Measurements from ENCODE around the gene CAMK1D. TPM values are rescaled to one million over a fixed set of nuclear protein-coding genes. Genes with fewer than 3 reads are reported as not detected.
"Not testable (repeated sequence)": the region's sequence is repeated elsewhere in the genome, so short reads cannot be mapped to it uniquely, and the experiment has no call there.

Gene CAMK1D
- total RNA-seq, 1 donor from 2014 or later: 1.8 TPM

- no peak for DNase-seq (ENCODE audit: low read depth)
- no peak for FAIRE-seq
- TF ChIP-seq, protein P1, sequence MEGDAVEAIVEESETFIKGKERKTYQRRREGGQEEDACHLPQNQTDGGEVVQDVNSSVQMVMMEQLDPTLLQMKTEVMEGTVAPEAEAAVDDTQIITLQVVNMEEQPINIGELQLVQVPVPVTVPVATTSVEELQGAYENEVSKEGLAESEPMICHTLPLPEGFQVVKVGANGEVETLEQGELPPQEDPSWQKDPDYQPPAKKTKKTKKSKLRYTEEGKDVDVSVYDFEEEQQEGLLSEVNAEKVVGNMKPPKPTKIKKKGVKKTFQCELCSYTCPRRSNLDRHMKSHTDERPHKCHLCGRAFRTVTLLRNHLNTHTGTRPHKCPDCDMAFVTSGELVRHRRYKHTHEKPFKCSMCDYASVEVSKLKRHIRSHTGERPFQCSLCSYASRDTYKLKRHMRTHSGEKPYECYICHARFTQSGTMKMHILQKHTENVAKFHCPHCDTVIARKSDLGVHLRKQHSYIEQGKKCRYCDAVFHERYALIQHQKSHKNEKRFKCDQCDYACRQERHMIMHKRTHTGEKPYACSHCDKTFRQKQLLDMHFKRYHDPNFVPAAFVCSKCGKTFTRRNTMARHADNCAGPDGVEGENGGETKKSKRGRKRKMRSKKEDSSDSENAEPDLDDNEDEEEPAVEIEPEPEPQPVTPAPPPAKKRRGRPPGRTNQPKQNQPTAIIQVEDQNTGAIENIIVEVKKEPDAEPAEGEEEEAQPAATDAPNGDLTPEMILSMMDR (IDR thresholded peaks at IDR 0.05; ENCODE audit: insufficient read depth, low read length, severe bottlenecking): no peak
- Histone ChIP-seq H3K4me3 (ENCODE audit: low read depth, low read length) (no peak overlapping the region), H3K27me3 (ENCODE audit: control insufficient read depth, insufficient read depth, low read length) (no peaks in the 10 kb centered on the region), H3K36me3 (ENCODE audit: control insufficient read depth, insufficient read depth, low read length) (no peaks in the 10 kb centered on the region)
Observed at GRCh38 chr10:12543589-12543988, 194.2 kb downstream of the CAMK1D start.

DNA sequence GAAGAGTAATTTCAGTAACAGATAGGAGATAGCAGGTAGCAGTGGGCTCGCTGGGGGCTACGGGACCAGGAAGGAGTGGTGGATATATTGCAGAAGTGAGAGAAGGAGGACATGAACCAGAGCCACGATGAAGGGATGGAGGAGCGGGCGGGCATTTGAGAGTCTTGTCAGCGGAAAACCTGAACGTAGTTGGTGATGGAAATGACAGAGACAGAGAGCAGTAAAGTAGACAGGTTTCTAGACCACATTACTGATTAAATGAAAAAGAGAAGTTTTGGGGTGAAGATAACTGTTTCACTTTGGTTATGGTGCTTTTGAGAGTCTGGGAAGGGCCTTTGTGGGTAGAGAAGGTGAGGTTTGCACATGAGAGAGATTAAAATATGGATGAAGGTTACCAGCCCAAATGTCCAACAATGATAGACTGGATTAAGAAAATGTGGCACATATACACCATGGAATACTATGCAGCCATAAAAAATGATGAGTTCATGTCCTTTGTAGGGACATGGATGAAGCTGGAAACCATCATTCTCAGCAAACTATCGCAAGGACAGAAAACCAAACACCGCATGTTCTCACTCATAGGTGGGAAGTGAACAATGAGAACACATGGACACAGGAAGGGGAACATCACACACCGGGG is 196.9 kb downstream of the CAMK1D start:
- H3K36me3 ChIP-seq (ENCODE audit: control insufficient read depth, insufficient read depth, low read length); FAIRE-seq; DNase-seq (ENCODE audit: low read depth); H3K27me3 ChIP-seq (ENCODE audit: control insufficient read depth, insufficient read depth, low read length); H3K4me3 ChIP-seq (ENCODE audit: low read depth, low read length): not testable (repeated sequence)

DNA sequence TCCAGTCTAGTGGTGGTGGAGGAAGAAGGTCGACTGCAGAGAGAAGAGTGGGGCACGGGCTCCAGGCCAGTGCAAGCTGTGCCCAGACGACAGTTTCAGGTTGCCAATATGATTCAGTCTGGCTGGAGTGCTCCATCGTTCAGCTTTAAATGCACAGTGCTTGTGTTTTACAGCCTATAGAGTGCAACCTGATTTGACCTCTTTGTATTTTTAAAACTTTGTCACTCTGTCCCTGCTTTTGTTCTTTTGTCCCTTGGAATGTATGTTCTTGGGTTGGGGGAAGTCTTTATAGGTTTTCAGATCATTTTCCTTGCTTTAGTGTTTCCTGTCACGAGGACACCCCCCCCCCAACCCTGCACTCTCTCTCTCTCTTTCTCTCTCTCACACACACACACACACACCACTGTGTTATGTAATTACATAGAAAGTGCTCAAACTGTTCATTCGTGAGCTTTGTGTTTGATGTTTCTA is 198.0 kb downstream of the CAMK1D start:
- H3K27me3 ChIP-seq (ENCODE audit: control insufficient read depth, insufficient read depth, low read length): no peaks in the 10 kb centered on the region
- DNase-seq (ENCODE audit: low read depth) (no peak), FAIRE-seq (no peak)
- TF ChIP-seq, protein P1 (IDR thresholded peaks at IDR 0.05; ENCODE audit: insufficient read depth, low read length, severe bottlenecking): no peak
- H3K36me3 ChIP-seq (ENCODE audit: control insufficient read depth, insufficient read depth, low read length): no peaks in the 10 kb centered on the region
- no peak overlapping the region for H3K4me3 ChIP-seq (ENCODE audit: low read depth, low read length)

DNA sequence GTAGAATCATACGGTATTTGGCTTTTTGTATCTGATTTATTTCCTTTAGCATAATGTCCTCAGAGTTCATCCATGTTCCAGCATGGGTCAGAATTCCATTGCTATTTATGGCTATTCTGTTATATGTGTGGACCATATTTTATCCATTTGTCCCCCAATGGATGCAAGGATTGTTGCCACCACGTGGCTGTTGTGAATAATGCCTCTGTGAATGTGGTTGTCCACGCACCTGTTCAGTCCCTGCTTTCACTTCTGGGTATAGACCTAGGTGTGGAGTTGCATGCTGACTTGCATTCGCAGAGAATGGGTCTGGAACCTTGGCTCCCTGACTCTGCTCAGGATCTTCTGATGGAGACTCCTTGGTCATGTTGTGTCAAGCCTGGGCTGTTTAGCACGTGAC is 199.9 kb downstream of the CAMK1D start:
- H3K4me3 ChIP-seq (ENCODE audit: low read depth, low read length): no peak overlapping the region
- TF ChIP-seq, protein P1 (IDR thresholded peaks at IDR 0.05; ENCODE audit: insufficient read depth, low read length, severe bottlenecking): no peak
- FAIRE-seq (no peak), DNase-seq (ENCODE audit: low read depth) (no peak)
- no peaks in the 10 kb centered on the region for H3K36me3 ChIP-seq (ENCODE audit: control insufficient read depth, insufficient read depth, low read length)
- no peaks in the 10 kb centered on the region for H3K27me3 ChIP-seq (ENCODE audit: control insufficient read depth, insufficient read depth, low read length)

DNA sequence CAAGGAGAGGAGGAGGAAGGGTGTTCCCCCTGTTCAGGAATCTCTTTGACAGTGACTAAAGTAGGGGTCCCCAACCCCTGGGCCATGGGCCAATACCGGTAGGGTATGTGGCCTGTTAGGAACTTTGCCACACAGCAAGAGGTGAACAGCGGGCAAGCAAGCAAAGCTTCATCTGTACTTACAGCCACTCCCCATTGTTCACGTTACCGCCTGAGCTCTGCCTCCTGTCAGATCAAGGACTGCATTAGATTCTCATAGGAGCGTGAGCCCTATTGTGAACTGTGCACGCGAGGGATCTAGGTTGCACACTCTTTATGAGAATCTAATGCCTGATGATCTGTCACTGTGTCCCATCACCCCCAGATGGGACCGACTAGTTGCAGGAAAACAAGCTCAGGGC is 201.6 kb downstream of the CAMK1D start:
- Histone ChIP-seq H3K4me3 (ENCODE audit: low read depth, low read length) (no peak overlapping the region), H3K27me3 (ENCODE audit: control insufficient read depth, insufficient read depth, low read length) (no peaks in the 10 kb centered on the region), H3K36me3 (ENCODE audit: control insufficient read depth, insufficient read depth, low read length) (no peaks in the 10 kb centered on the region)
- no peak for FAIRE-seq
- DNase-seq (ENCODE audit: low read depth): no peak
- TF ChIP-seq, protein P1 (IDR thresholded peaks at IDR 0.05; ENCODE audit: insufficient read depth, low read length, severe bottlenecking): no peak

GRCh38 chr10:12556039-12556438 is 206.7 kb downstream of the CAMK1D start:
- H3K4me3 ChIP-seq (ENCODE audit: low read depth, low read length): no peak overlapping the region
- FAIRE-seq (no peak), DNase-seq (ENCODE audit: low read depth) (no peak)
- TF ChIP-seq, protein P1 (IDR thresholded peaks at IDR 0.05; ENCODE audit: insufficient read depth, low read length, severe bottlenecking): no peak
- H3K36me3 ChIP-seq (ENCODE audit: control insufficient read depth, insufficient read depth, low read length): no peaks in the 10 kb centered on the region
- H3K27me3 ChIP-seq (ENCODE audit: control insufficient read depth, insufficient read depth, low read length): peaks cover 2% of the 10 kb centered on the region

All from bronchial epithelial cell (primary cell).